Measurements from ENCODE around the gene TMEM74B.
"Not testable (repeated sequence)": the region's sequence is repeated elsewhere in the genome, so short reads cannot be mapped to it uniquely, and the experiment has no call there.

The TMEM74B gene

DNA sequence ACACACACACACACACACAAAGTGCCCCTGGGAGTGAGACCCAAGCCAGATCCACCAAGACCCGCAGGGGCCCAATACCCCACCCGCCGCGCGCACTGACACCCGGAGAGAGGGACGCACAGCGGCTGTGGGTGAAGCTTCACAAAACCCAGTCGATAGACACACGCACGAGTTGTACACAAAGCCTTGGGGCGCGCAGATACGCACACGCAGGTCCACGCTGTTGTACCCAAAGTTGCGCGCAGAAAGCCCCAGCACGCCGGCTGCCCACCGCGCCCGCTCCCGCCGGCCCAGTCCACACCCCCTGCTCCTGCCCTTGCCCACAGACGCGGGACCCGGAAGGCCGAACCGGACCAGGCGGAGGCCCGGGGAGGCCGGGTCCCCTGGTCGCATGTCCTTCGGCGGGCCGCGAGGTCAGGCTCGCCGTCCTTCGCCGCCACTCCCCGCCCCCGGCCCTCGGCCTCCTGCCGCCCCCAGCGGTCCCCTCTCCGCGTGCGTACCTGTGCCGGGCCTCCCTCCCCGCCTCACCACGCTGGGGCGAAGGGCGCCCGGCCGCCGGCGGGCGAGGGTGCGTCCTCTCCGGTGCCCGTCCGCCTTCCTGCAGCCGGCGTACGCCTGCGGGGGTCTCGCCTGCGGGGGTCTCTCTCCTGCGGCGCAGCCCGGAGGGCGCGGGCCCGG, at the start of gene TMEM74B:
TMEM74B (minus strand) TSS at position 344 of the 678 bp plus-strand sequence. CDS start 1,180 bp downstream, outside the sequence.
- no peak for DNase-seq

- DNase-seq, result no peak
Measured at GRCh38 chr20:1232286-1233111, 47.7 kb upstream of the TMEM74B start.

- no peak for DNase-seq
Measured at GRCh38 chr20:1229541-1229940, 44.8 kb upstream of the TMEM74B start.

GRCh38 chr20:1225783-1226654, 41.2 kb upstream of the TMEM74B start, which contains the start of gene RAD21L1:
Gene RAD21L1, plus strand, starts transcription at chr20:1226044. Its CDS starts 2,410 bp downstream, at chr20:1228454.
- peak; percentile 69 for DNase-seq

DNA sequence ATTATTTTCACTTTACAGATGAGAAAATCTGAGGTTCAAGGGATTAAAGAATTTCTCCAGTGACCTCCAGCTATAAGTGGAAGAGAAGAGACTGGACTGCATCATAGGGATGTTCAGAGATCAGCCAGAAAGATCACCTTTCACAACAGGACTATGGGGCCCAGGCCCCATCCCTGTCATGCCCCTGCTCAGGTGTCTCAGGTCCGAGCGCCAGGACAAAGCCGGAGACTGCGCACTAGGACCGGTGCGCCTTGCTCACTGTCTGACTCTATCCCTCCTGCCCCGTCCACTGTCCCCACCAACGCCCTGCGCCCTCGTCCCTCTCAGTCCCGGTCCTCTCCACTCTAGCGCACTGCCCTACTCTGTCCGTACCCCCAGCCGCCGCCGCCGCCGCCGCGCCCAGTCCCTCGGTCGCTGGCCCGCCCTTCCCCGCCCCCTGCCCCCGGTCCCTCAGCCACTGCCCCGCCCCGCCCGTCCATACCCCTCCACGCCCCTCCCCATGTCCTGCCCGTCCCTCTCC, 40.5 kb upstream of the TMEM74B start:
- no peak for DNase-seq

DNA sequence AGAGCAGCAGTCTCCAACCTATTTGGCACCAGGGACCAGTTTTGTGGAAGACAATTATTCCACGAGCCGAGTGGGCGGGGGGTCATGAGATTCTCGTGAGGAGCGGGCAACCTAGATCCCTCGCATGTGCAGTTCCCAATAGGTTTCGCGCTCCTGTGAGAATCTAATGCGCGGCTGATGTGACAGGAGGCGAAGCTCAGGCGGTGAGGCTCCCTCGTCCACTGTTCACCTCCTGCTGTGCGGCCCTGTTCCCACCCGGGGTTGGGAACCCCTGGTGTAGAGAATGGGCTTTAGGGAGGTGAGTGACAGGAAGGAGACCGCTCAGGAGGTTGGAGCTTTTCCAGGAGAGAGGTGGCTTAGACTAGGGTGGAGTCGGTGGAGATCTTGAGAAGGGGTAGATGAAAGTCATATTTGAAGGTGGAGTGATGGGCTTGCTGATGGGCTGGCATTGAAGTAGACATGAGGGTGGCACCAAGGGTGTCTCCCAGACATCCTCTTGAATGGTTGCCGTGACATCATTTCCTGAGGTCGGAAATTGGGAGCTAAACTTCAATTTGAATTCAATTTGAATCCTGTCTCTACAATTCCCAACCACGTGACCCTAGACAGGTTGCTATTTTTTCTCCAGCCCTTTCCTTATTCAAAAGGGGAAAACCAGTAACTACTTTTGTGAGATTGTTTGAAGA, 39.6 kb upstream of the TMEM74B start:
- DNase-seq, result no peak

DNA sequence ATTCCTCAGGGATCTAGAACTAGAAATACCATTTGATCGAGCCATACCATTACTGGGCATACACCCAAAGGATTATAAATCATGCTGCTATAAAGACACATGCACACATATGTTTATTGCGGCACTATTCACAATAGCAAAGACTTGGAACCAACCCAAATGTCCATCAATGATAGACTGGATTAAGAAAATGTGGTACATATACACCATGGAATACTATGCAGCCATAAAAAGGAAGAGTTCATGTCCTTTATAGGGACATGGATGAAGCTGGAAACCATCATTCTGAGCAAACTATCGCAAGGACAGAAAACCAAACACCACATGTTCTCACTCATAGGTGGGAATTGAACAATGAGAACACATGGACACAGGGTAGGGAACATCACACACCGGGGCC, 38.0 kb upstream of the TMEM74B start:
- DNase-seq, result not testable (repeated sequence)

DNA sequence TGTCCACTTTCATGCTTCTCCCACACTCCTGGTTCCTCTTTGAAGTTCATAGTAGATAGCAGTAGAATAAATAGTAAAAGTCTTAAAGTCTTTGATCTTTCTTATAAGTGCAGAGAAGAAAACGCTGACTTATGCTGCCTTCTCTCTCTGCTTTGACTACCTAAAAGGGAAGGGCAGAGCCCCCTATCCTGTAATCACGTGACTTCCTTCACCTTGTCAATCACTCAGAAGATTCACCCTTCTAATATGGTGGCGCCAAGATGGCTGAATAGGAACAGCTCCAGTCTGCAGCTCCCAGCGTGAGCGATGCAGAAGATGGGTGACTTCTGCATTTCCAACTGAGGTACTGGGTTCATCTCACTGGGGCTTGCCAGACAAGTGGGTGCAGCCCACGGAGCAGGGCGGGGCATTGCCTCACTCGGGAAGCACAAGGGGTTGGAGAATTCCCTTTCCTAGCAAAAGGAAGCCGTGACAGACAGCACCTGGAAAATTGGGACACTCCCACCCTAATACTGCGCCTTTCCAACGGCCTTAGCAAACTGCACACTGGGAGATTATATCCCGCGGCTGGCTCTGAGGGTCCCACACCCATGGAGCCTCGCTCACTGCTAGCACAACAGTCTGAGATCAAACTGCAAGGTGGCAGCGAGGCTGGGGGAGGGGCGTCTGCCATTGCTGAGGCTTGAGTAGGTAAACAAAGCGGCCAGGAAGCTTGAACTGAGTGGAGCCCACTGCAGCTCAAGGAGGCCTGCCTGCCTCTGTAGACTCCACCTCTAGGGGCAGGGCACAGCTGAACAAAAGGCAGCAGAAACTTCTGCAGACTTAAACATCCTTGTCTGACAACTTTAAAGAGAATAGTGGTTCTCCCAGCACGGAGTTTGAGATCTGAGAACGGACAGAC, 32.0 kb upstream of the TMEM74B start:
- not testable (repeated sequence) for DNase-seq

DNA sequence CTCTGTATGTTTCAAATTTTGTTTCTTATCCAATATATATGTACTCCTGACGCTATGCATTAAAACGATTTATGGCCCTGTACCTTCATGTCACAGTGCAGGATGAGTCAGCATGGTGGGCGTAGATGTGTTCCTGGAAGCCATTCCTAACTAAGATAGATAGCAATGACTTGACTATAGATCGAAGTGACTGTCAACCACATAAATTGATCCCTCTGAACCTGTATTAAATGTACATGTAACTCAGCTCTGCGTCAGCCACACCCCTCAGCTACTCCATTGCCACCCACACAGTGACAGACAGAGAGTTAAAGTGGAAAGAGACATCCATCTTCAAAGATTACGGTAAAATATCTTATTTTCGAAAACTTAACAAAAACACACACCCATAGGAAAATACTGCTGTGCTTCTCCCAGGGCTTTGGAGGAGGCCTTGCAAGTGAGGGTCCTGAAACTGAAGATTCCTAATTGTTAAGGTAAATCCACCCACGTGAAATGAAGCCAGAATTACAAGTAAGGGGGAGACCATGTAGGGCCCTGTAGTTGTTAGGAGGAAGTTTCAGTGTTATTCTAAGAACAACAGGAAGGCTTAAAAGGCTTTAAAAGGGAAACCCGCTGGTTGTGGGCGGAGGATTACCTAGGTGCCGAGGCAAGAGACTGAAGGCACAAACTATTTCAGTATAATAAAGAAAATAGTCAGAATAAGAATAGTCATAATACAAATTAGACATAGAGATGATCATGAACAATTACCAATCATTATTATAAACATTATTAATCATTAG, 30.8 kb upstream of the TMEM74B start:
- no peak for DNase-seq

DNA sequence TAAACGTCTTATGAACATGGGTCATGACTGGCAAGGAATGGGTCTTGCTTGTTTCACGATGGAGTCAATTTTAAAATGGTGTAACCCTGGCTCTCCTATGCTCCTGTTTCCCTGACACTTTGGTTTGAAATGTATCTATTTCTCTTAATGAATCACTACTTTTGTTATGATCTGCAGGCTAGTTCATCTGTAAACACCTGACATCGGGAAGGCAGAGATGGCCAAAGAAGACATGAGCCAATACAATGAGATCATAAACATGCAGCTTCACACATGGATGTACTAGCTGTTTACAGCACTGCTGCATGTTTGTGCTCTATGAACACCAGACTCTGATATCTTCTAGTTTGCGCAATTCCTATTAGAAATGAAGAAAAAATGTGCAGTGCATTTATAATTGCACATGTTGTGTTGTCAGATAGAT, 30.1 kb upstream of the TMEM74B start:
- no peak for DNase-seq

DNA sequence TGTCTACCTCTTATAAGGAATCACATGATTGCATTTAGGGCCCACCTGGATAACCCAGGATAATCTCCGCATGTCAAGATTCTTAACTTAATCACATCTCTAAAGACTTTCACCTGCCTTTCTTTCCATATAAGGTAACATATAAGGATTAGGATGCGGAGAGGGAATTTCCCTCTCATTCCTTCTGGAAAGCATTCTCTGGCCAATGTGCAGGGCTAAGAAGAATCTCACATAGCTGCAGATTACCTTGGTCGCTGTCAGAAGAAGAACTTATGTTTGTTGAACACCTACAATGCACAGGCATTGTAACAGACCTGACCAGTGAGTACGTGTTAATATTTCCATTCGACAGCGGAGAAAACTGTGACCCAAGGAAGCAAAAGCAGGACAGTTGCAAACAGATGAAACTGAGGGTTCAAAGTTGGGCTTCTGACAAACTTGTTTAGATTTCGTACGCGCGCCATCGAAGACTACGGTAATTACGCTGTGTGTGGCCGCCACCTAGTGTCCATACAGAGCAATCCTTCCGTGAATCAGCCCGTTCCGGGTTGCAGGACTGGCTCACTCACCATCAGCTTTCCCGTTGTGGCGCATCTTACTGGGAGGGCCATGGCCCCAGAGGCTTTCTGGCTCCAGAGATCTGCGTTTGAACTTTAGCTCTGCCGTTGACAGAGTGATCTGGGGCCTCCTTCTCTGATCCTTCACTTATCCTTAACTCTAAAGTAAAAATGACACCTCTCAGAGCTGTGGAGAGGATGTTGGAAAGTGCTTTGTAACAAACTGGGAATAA, 28.0 kb upstream of the TMEM74B start:
- peak; percentile 77 for DNase-seq

GRCh38 chr20:1212023-1212422, 27.2 kb upstream of the TMEM74B start:
- DNase-seq, result no peak

DNA sequence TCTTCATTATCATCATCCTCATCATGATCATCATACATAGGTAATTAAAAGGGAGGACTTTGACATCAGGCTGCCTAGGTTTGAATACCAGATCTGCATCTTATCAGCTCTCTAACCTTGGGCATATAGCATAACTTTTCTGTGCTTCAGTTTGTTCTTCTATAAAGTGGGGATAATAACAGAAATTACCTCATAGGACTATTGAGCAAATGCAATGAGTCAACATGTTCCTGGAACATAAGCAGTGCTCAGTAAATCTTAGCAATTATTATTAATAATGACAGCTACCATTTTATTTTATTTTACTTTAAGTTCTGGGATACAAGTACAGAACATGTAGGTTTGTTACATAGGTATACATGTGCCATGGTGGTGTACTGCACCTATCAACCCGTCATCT, 25.7 kb upstream of the TMEM74B start:
- no peak for DNase-seq

GRCh38 chr20:1209447-1210387, 24.9 kb upstream of the TMEM74B start:
- peak; percentile 37 for DNase-seq

DNA sequence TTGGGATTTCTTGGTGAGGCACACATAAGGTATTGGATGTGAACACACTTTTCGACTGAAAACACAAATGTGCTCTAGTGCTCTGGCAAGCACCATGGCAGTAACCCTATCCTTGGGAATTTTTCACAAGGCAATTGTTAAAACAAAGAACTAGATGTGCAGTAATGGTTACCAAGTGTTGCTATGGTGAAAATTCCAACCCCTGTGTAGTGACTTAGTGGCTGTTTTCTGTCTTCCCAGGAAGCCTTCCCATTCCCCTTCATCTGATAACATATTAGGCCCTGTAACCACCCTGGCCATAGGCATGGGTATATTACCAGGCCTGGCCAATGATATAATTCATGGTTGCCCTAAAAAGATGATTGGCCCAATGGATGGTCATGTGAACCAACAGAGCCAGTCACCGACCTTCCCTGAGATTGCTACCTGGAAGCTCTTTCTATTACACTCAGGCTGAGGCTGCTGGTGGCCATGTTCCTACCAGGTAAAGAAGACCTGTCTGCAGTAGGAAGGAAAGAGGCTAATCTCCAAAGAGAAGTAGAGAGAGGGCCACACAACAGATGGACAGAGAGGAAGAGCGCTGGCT, 22.6 kb upstream of the TMEM74B start:
- no peak for DNase-seq

DNA sequence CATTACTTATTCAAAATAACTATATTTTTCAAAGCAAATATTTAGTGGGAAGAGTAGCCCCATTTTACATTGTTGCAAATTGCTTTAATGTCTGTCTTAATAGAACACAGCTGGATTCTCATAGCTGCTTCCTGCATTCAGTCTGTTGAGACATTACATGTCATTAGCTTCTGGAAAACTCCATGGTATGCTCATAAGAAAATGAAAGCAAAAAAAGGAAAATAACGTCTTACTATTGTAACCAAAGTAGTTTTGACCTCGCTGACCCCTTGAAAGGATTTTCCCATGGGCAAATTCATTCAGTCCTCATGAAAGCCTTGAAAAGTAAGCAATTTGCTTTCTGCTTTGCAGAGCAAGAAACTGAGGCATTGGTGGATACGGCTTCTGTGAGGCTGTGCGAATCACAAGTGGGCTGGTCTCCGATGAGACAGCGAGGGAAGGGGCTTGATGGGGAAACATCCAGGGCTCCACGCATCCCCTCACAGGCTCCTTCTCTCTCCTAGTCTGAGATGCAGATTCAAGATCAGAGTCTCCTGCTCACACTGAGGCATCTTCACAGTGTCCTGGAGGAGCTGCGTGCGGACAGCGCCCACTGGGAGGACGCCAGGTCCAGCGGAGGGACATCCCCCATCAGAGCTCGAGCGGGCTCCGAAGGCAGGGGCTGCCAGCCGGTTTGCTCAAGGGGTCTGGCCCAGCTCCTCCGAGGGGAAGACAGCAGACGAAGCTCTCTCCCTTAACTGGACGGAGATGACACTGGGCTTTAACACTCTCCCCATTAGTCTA, 21.8 kb upstream of the TMEM74B start:
- DNase-seq, result no peak

GRCh38 chr20:1205802-1206201, 21.0 kb upstream of the TMEM74B start:
- DNase-seq, result no peak

Data from HCEC 1CT (cell line).